Osteocyte (in vitro differentiated cells): ENCODE measurements around the gene TECPR1. TPM values are rescaled to one million over a fixed set of nuclear protein-coding genes. Genes with fewer than 3 reads are reported as not detected.

Experiments
- DNase-seq: peaks from one replicate; pipeline ENCODE4 v3.0.0; 2021; ENCODE audit warnings: mixed read lengths; ENCODE audit not compliant: unreplicated experiment; ENCODE audit errors: extremely low spot score
- H3K27ac Mint-ChIP-seq: one replicate; pipeline ENCODE4 v1.8.0; 2021; ENCODE audit warnings: mild to moderate bottlenecking, mixed read lengths; ENCODE audit not compliant: unreplicated experiment
- H3K27me3 Mint-ChIP-seq: one replicate; pipeline ENCODE4 v1.8.0; 2021; ENCODE audit warnings: mixed read lengths; ENCODE audit not compliant: unreplicated experiment
- H3K36me3 Mint-ChIP-seq: one replicate; pipeline ENCODE4 v1.8.0; 2021; ENCODE audit warnings: mixed read lengths; ENCODE audit not compliant: unreplicated experiment
- H3K4me1 Mint-ChIP-seq: one replicate; pipeline ENCODE4 v1.8.0; 2021; ENCODE audit warnings: mixed read lengths; ENCODE audit not compliant: unreplicated experiment
- H3K4me3 Mint-ChIP-seq: one replicate; pipeline ENCODE4 v1.8.0; 2021; ENCODE audit warnings: mild to moderate bottlenecking, moderate library complexity, mixed read lengths; ENCODE audit not compliant: unreplicated experiment
- H3K9me3 Mint-ChIP-seq: one replicate; pipeline ENCODE4 v1.8.0; 2021; ENCODE audit warnings: mixed read lengths; ENCODE audit not compliant: unreplicated experiment
- CTCF ChIP-seq: fragments of 200-600 bp; sonication (generic); IDR thresholded peaks from 2 replicates; pipeline ENCODE4 v1.5.0; 2021; ENCODE audit warnings: antibody characterized with exemption, mild to moderate bottlenecking, moderate library complexity
- total RNA-seq: library from RNA; stranded (reverse); gene quantifications from 2 replicates; pipeline ENCODE4 v1.2.1, GENCODE V29; 2021

Gene TECPR1
- total RNA-seq, 1 donor from 2014 or later: 33.6 TPM

DNA sequence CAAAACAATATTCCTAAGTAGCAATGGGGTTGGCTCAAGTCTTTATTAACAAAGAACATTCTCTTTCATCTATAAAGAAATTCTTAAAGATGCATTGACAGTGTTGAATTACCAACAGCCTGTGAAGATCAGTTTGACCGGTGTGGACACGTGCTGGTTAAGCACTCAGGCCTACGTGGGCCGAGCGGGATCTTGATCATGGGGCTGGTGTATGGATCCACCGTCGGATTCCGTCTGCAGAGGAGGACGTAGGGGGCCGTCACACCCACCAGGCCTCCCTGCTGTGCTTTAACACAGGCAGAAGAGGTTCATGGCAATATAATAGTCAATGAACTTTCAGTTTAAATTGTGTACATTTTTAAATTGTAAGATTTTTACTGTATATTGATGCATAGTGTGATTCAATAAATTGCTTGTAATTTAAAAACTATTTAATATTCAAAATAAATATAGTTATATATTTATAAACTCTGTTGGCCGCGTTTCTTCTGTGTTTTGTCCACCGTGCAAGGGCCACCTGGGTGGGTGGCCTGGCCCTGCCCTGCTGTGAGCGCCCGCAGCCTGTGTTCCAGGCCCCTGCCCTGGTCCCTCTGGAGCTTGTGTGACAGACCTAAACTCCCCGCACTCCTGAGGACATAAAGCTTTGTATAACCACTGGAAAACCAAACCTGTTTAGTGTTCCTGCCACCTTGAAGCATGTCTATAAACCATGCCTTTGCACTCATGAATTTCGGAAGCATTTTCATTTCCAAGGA, 42.7 kb downstream of the TECPR1 start:
- Mint-ChIP-seq H3K27me3 (no peaks in the 10 kb centered on the region), H3K36me3 (peaks cover 16% of the 10 kb centered on the region), H3K4me3 (no peak overlapping the region), H3K27ac (no peak overlapping the region), H3K9me3 (no peaks in the 10 kb centered on the region), H3K4me1 (peaks cover 4% of the 10 kb centered on the region)
- TF ChIP-seq CTCF: no peak
- no peak for DNase-seq

- no peaks in the 10 kb centered on the region for H3K9me3 Mint-ChIP-seq
- DNase-seq: no peak
- peaks cover 4% of the 10 kb centered on the region for H3K4me1 Mint-ChIP-seq
- H3K4me3 Mint-ChIP-seq: no peak overlapping the region
- no peaks in the 10 kb centered on the region for H3K27me3 Mint-ChIP-seq
- H3K27ac Mint-ChIP-seq: no peak overlapping the region
- H3K36me3 Mint-ChIP-seq: peaks cover 16% of the 10 kb centered on the region
- TF ChIP-seq CTCF: no peak
Observed at GRCh38 chr7:98206451-98207330, 45.3 kb downstream of the TECPR1 start.

- no peak overlapping the region for H3K27ac Mint-ChIP-seq
- no peaks in the 10 kb centered on the region for H3K27me3 Mint-ChIP-seq
- H3K4me3 Mint-ChIP-seq: no peak overlapping the region
- H3K9me3 Mint-ChIP-seq: no peaks in the 10 kb centered on the region
- TF ChIP-seq CTCF: no peak
- H3K36me3 Mint-ChIP-seq: peaks cover 16% of the 10 kb centered on the region
- DNase-seq: no peak
- H3K4me1 Mint-ChIP-seq: peaks cover 3% of the 10 kb centered on the region
Observed at GRCh38 chr7:98205162-98205845, 46.7 kb downstream of the TECPR1 start.

DNA sequence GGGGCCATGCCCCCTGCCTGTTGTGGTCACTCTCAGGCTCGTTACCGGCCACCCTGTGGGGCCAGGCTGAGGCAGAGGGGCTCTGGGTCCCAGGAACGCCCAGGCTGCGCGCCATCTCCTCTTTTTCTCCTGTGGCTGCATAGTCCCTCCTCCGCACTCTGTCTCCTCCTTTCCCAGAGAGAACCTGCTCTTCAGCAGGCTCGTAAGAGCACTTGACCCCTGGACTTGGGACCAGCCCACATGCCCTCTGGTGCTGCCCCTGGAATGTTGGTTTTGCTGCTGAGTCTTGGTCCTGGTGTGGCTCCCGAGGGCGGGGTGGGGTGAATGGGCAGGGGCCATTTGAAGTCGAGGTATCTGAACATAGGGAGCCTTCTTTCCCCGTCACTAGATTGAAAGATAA, 47.4 kb downstream of the TECPR1 start:
- TF ChIP-seq CTCF: no peak
- no peak for DNase-seq
- no peaks in the 10 kb centered on the region for H3K27me3 Mint-ChIP-seq
- peaks cover 21% of the 10 kb centered on the region for H3K36me3 Mint-ChIP-seq
- no peaks in the 10 kb centered on the region for H3K9me3 Mint-ChIP-seq
- no peak overlapping the region for H3K4me3 Mint-ChIP-seq
- no peak overlapping the region for H3K27ac Mint-ChIP-seq
- H3K4me1 Mint-ChIP-seq: peaks cover 7% of the 10 kb centered on the region
